ENCODE data around the gene POLN. TPM values are rescaled to one million over a fixed set of nuclear protein-coding genes. Genes with fewer than 3 reads are reported as not detected.

Gene POLN
- polyA plus RNA-seq, 1 experiment: 0.35 TPM

GRCh38 chr4:2255501-2256155 lies 13.7 kb upstream of the POLN start:
- no peak for DNase-seq (ENCODE audit: low read depth, low spot score)
- Histone ChIP-seq H3K9me3 (ENCODE audit: control insufficient read depth, insufficient read depth, low read length) (no peaks in the 10 kb centered on the region), H3K27me3 (ENCODE audit: control insufficient read depth, insufficient read depth, low read length) (no peaks in the 10 kb centered on the region), H3K27ac (ENCODE audit: low read depth, low read length) (no peak overlapping the region), H3K4me3 (ENCODE audit: low read depth, low read length) (no peak overlapping the region)
- no peak for TF ChIP-seq CTCF (IDR thresholded peaks at IDR 0.05; ENCODE audit: low read depth, low read length)
- ChIA-PET POLR2A (no interaction called here), CTCF (no interaction called here)

- Histone ChIP-seq H3K27ac (ENCODE audit: low read depth, low read length) (no peak overlapping the region), H3K27me3 (ENCODE audit: control insufficient read depth, insufficient read depth, low read length) (no peaks in the 10 kb centered on the region), H3K4me3 (ENCODE audit: low read depth, low read length) (no peak overlapping the region), H3K9me3 (ENCODE audit: control insufficient read depth, insufficient read depth, low read length) (no peaks in the 10 kb centered on the region)
- ChIA-PET POLR2A (no interaction called here), CTCF (no interaction called here)
- TF ChIP-seq CTCF (IDR thresholded peaks at IDR 0.05; ENCODE audit: low read depth, low read length): no peak
- DNase-seq (ENCODE audit: low read depth, low spot score): no peak
Observed at GRCh38 chr4:2254665-2255500, 13.0 kb upstream of the POLN start.

- Histone ChIP-seq H3K27me3 (ENCODE audit: control insufficient read depth, insufficient read depth, low read length) (no peaks in the 10 kb centered on the region), H3K27ac (ENCODE audit: low read depth, low read length) (no peak overlapping the region), H3K4me3 (ENCODE audit: low read depth, low read length) (no peak overlapping the region), H3K9me3 (ENCODE audit: control insufficient read depth, insufficient read depth, low read length) (no peaks in the 10 kb centered on the region)
- no peak for DNase-seq (ENCODE audit: low read depth, low spot score)
- POLR2A ChIA-PET: interaction anchor here (0.6 to 2.8 kb wide), 2 partner anchors 9 to 167 kb away, joined by 4 to 8 read pairs; partner anchors contain the start of gene MXD4
- TF ChIP-seq CTCF (IDR thresholded peaks at IDR 0.05; ENCODE audit: low read depth, low read length): no peak
- CTCF ChIA-PET: no interaction called here
Observed at GRCh38 chr4:2253160-2254084, 11.5 kb upstream of the POLN start.

- ChIA-PET POLR2A (interaction anchor here (0.6 to 2.8 kb wide), 2 partner anchors 10 to 168 kb away, joined by 4 to 8 read pairs; partner anchors contain the start of gene MXD4), CTCF (no interaction called here)
- no peak for DNase-seq (ENCODE audit: low read depth, low spot score)
- no peak for TF ChIP-seq CTCF (IDR thresholded peaks at IDR 0.05; ENCODE audit: low read depth, low read length)
- no peak overlapping the region for H3K27ac ChIP-seq (ENCODE audit: low read depth, low read length)
- H3K9me3 ChIP-seq (ENCODE audit: control insufficient read depth, insufficient read depth, low read length): no peaks in the 10 kb centered on the region
- no peak overlapping the region for H3K4me3 ChIP-seq (ENCODE audit: low read depth, low read length)
- H3K27me3 ChIP-seq (ENCODE audit: control insufficient read depth, insufficient read depth, low read length): no peaks in the 10 kb centered on the region
Observed at GRCh38 chr4:2252530-2253091, 10.7 kb upstream of the POLN start.

All from AG04450 (cell line).